Testis (tissue), 2 donors: ENCODE results near the gene KCTD19.

Experiments used
- POLR2A ChIP-seq: fragments of 450-650 bp; IDR thresholded peaks from one replicate; pipeline ENCODE4 v1.6.1; 2017; ENCODE audit warnings: antibody characterized with exemption, mild to moderate bottlenecking, moderate library complexity
- TF ChIP-seq, protein P1 (sequence below), 3 experiments: fragments of 450-650 bp in 2 of 3; fragments of 200-600 bp in 1 of 3; sonication (generic) in 1 of 3; IDR thresholded peaks; one replicate each; pipeline ENCODE4 v1.5.1; 2016 to 2019; ENCODE audit warnings: antibody characterized with exemption in 3 of 3, mild to moderate bottlenecking in 2 of 3, moderate library complexity in 1 of 3

DNA sequence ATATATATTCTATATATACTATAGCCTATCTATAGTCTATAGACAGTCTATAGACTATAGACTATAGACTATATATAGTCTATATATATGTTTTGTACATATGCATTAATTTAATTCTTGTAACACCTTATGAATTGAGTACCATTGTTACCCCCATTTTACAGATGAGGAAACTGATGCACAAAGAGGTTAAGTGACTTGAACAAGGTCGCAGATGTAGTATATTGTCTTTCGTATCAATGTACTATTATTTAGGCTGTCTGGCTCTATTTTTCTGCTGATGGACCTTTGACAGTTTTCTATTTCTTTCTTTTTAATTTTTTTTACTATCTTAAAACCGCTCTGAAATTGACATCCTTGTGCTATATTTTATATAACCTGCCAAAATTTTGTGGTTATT is 14.7 kb upstream of the KCTD19 start:
- TF ChIP-seq, protein P1, sequence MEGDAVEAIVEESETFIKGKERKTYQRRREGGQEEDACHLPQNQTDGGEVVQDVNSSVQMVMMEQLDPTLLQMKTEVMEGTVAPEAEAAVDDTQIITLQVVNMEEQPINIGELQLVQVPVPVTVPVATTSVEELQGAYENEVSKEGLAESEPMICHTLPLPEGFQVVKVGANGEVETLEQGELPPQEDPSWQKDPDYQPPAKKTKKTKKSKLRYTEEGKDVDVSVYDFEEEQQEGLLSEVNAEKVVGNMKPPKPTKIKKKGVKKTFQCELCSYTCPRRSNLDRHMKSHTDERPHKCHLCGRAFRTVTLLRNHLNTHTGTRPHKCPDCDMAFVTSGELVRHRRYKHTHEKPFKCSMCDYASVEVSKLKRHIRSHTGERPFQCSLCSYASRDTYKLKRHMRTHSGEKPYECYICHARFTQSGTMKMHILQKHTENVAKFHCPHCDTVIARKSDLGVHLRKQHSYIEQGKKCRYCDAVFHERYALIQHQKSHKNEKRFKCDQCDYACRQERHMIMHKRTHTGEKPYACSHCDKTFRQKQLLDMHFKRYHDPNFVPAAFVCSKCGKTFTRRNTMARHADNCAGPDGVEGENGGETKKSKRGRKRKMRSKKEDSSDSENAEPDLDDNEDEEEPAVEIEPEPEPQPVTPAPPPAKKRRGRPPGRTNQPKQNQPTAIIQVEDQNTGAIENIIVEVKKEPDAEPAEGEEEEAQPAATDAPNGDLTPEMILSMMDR (IDR thresholded peaks at IDR 0.05): no peak
- no peak for TF ChIP-seq POLR2A
